OCI-LY3 (cell line): ENCODE measurements around the gene GLRA3.

Source experiments
- EZH2phosphoT487 ChIP-seq: fragments of 200-600 bp; shearing (Covaris generic); IDR thresholded peaks from 2 replicates; pipeline ENCODE4 v1.6.1; 2018; ENCODE audit warnings: antibody characterized with exemption, mixed run types, low read depth
- TF ChIP-seq, protein P1 (sequence below): fragments of 200-600, 300-600 bp; sonication (generic); IDR thresholded peaks from 2 replicates; pipeline ENCODE4 v1.5.1; 2014; ENCODE audit warnings: antibody characterized with exemption, low read length, low read depth

GRCh38 chr4:174805746-174806145 is 23.3 kb downstream of the GLRA3 start:
- TF ChIP-seq, protein P1, sequence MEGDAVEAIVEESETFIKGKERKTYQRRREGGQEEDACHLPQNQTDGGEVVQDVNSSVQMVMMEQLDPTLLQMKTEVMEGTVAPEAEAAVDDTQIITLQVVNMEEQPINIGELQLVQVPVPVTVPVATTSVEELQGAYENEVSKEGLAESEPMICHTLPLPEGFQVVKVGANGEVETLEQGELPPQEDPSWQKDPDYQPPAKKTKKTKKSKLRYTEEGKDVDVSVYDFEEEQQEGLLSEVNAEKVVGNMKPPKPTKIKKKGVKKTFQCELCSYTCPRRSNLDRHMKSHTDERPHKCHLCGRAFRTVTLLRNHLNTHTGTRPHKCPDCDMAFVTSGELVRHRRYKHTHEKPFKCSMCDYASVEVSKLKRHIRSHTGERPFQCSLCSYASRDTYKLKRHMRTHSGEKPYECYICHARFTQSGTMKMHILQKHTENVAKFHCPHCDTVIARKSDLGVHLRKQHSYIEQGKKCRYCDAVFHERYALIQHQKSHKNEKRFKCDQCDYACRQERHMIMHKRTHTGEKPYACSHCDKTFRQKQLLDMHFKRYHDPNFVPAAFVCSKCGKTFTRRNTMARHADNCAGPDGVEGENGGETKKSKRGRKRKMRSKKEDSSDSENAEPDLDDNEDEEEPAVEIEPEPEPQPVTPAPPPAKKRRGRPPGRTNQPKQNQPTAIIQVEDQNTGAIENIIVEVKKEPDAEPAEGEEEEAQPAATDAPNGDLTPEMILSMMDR, result no peak
- TF ChIP-seq EZH2phosphoT487, result no peak
